SK-N-MC (cell line): ENCODE data around the gene HOXA11.

Experiments used
- EZH2 ChIP-seq: fragments of 200-600 bp; sonication (generic); IDR thresholded peaks from one replicate; pipeline ENCODE4 v1.6.1; 2017; ENCODE audit warnings: antibody characterized with exemption
- FOXP2 ChIP-seq: optimal IDR thresholded peaks from 2 replicates; pipeline ENCODE3; 2011; ENCODE audit warnings: mild to moderate bottlenecking, moderate library complexity; ENCODE audit not compliant: insufficient read depth; ENCODE audit errors: extremely low read length, control extremely low read depth
- POLR2AphosphoS5 ChIP-seq: IDR thresholded peaks from 2 replicates; pipeline ENCODE4 v1.6.1; 2012; ENCODE audit warnings: mild to moderate bottlenecking, low read depth, low read length, borderline replicate concordance

DNA sequence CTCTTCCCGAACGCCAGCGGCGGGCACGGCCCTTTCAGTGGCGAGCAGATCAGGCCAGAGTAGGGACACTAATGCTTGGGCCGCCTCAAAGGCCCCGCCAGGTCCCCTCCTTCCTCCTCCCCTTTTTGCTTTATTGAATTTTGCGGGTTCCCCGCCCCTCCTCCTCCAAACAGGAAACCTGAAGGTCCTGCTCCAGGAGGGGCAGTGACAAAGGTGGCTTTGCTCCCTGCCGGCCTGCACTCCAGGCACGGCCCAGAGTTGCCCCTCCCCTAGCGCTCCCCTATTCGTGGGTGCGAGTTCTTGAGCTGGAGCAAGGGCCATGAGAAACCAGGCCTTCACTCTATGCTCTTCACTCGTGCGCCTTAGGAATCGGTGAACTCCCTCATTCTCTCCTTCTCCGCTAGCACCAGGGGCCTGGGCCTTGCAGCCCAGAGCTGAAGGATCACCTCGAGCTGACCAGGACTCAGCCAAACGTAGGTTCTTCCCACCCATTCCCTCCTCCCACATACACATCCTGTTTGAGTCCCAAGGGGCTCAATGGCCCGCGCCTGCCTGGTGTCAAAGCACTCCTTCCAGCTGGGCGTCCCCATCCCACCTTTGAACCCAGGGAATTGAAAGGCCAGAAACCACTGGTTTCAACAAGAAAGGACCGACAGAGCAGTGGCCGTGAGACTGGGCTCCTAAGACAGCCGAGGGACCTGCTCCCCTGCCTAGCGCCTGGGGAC lies 36.8 kb downstream of the HOXA11 start:
- TF ChIP-seq EZH2: no peak
- no peak for TF ChIP-seq POLR2AphosphoS5
- no peak for TF ChIP-seq FOXP2
